Sigmoid colon (tissue), 4 donors: ENCODE data around the gene NAXD.

Experiments used
- EP300 ChIP-seq, 4 donors: sonication (generic); formaldehyde crosslinking; IDR thresholded peaks; one replicate each; pipeline ENCODE4 v1.6.1; 2017; ENCODE audit warnings: antibody characterized with exemption in 4 of 4
- POLR2A ChIP-seq, 2 donors: fragments of 450-650 bp; IDR thresholded peaks; one replicate each; pipeline ENCODE4 v1.6.1; 2016; ENCODE audit warnings: antibody characterized with exemption in 2 of 2, mild to moderate bottlenecking in 2 of 2, moderate library complexity in 2 of 2

DNA sequence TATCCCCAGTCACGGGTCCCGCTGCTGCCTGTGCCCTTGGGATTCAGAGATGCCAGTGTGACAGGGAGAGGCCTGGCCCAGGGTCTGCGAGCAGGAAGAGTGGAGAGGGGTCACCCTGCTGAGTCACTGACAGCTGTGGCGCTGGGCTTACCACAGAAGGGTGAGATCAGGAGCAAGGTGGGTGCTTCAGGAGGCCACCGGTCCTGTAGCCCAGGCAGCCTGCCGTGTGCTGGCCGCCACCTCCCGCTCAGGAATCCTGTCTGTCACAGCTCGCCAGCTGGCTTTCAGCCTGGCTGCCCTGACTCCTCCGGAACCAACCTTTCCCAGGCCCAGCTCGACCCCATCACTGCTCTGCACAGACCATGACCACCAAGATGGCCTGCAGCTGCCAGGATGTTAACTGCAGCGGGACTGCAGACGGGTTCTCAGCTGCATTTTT, 25.3 kb downstream of the NAXD start:
- TF ChIP-seq EP300 (IDR thresholded peaks at IDR 0.05) = no peak
- TF ChIP-seq POLR2A (IDR thresholded peaks at IDR 0.05) = no peak
